Panc1 (cell line): Measurements from ENCODE around the gene S100A10.

ENCODE experiments used
- POLR2AphosphoS5 ChIP-seq: IDR thresholded peaks from 2 replicates; pipeline ENCODE4 v1.6.1; 2012; ENCODE audit warnings: mild to moderate bottlenecking, low read depth, low read length, moderate library complexity
- TCF7L2 ChIP-seq: IDR thresholded peaks from 2 replicates; pipeline ENCODE4 v1.6.1; 2011; ENCODE audit warnings: mild to moderate bottlenecking, low read depth, low read length, inconsistent platforms
- TF ChIP-seq, protein P1 (sequence below): fragments of 450-650 bp; IDR thresholded peaks from 2 replicates; pipeline ENCODE4 v1.5.1; 2017; ENCODE audit warnings: mild to moderate bottlenecking

DNA sequence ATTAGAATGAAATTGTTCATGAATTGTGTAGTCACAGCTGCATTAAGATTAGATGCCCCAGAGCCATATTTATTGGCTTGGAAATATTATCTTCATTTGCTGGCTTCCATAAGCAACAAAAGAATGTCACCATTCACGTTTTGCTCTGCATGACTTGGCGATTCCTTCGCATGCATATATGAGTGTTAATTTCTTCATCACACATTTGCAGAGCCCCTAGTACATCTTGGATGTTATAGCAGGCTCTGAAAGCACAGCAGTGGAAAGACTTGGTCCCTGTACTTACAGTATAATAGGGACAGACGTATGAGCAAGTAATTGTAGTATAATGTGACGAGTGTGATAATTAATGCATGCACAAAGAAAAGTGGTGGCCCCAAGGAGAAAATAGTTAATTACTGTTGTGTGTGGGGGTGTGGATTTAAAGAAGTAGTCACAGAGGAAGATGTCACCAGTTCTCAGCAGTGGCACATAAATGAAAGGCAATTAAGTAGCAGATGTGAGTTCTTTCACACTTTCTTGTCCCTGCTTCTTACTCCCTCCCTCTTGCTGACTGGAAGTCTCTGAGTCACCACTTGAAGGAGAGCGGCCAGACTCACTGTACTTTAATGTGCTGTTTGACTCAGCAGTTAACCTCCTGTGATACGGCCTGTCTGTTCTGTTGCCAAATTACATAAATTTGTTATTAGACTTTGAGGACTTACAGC lies 21.0 kb downstream of the S100A10 start:
- TF ChIP-seq, protein P1, sequence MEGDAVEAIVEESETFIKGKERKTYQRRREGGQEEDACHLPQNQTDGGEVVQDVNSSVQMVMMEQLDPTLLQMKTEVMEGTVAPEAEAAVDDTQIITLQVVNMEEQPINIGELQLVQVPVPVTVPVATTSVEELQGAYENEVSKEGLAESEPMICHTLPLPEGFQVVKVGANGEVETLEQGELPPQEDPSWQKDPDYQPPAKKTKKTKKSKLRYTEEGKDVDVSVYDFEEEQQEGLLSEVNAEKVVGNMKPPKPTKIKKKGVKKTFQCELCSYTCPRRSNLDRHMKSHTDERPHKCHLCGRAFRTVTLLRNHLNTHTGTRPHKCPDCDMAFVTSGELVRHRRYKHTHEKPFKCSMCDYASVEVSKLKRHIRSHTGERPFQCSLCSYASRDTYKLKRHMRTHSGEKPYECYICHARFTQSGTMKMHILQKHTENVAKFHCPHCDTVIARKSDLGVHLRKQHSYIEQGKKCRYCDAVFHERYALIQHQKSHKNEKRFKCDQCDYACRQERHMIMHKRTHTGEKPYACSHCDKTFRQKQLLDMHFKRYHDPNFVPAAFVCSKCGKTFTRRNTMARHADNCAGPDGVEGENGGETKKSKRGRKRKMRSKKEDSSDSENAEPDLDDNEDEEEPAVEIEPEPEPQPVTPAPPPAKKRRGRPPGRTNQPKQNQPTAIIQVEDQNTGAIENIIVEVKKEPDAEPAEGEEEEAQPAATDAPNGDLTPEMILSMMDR = no peak
- TF ChIP-seq TCF7L2 (peak; percentile 100), POLR2AphosphoS5 (peak; percentile 87)
